WTC11 (cell line): ENCODE measurements around the gene TMEM190. TPM values are rescaled to one million over a fixed set of nuclear protein-coding genes. Genes with fewer than 3 reads are reported as not detected.
A peak's percentile ranks its signal among the peaks of the same experiment; 100 is the strongest.

ENCODE experiments used
- ATAC-seq: fragments of 200-7000 bp; cut with Tn5 transposase; 2 replicates; pipeline ENCODE4 v1.10.0; 2021; ENCODE audit warnings: mild to moderate bottlenecking, moderate library complexity
- CTCF ChIA-PET: fragments of 300-600 bp; sonication (Branson Sonifier 250); formaldehyde crosslinking; loops from one replicate; lab custom pipeline; 2021; ENCODE audit warnings: antibody characterized with exemption; lab: Charles Lee
- POLR2A ChIA-PET: fragments of 350-600 bp; sonication (Branson Sonifier 250); formaldehyde crosslinking; loops from one replicate; lab custom pipeline; 2021; ENCODE audit warnings: antibody characterized with exemption; lab: Charles Lee
- DNase-seq: peaks from one replicate; pipeline ENCODE4 v3.0.0; 2021; ENCODE audit warnings: low spot score
- H3K27ac Mint-ChIP-seq: 2 replicates; pipeline ENCODE4 v1.8.0; 2021; ENCODE audit warnings: mixed read lengths
- H3K27me3 Mint-ChIP-seq: 2 replicates; pipeline ENCODE4 v1.8.0; 2021; ENCODE audit warnings: low read depth, mild to moderate bottlenecking, moderate library complexity, mixed read lengths
- H3K36me3 Mint-ChIP-seq: 2 replicates; pipeline ENCODE4 v1.8.0; 2021; ENCODE audit warnings: mixed read lengths
- H3K4me1 Mint-ChIP-seq: 2 replicates; pipeline ENCODE4 v1.8.0; 2022; ENCODE audit warnings: mixed read lengths
- H3K4me3 Mint-ChIP-seq: 2 replicates; pipeline ENCODE4 v1.8.0; 2021; ENCODE audit warnings: mild to moderate bottlenecking, moderate library complexity, mixed read lengths
- H3K9me3 Mint-ChIP-seq: 2 replicates; pipeline ENCODE4 v1.8.0; 2021; ENCODE audit warnings: mixed read lengths
- IRF2 ChIP-seq: sonication (generic); formaldehyde crosslinking; IDR thresholded peaks from 2 replicates; pipeline ENCODE4 v1.8.0; 2022; ENCODE audit warnings: low read depth, missing genetic modification reagents, borderline replicate concordance
- KAT7 ChIP-seq: sonication (generic); formaldehyde crosslinking; IDR thresholded peaks from 2 replicates; pipeline ENCODE4 v1.8.1; 2023; ENCODE audit warnings: missing genetic modification reagents, mild to moderate bottlenecking, borderline replicate concordance
- NFE2L1 ChIP-seq: sonication (generic); formaldehyde crosslinking; IDR thresholded peaks from 2 replicates; pipeline ENCODE4 v1.8.1; 2023; ENCODE audit warnings: missing genetic modification reagents
- NR1H2 ChIP-seq: sonication (generic); formaldehyde crosslinking; IDR thresholded peaks from 2 replicates; pipeline ENCODE4 v1.9.0; 2021; ENCODE audit warnings: mild to moderate bottlenecking, moderate library complexity, missing genetic modification reagents
- OVOL2 ChIP-seq: fragments of 250-450 bp; sonication (Bioruptor Pico); IDR thresholded peaks from 2 replicates; pipeline ENCODE4 v1.9.0; 2021; ENCODE audit warnings: mild to moderate bottlenecking, borderline replicate concordance
- PRRX2 ChIP-seq: fragments of 250-450 bp; sonication (Bioruptor Pico); IDR thresholded peaks from 2 replicates; pipeline ENCODE4 v1.8.0; 2021; ENCODE audit warnings: mild to moderate bottlenecking
- SMAD3 ChIP-seq: sonication (generic); formaldehyde crosslinking; IDR thresholded peaks from 2 replicates; pipeline ENCODE4 v1.8.0; 2022; ENCODE audit warnings: missing genetic modification reagents, mild to moderate bottlenecking, borderline replicate concordance
- SP1 ChIP-seq: sonication (generic); formaldehyde crosslinking; conservative IDR thresholded peaks from 2 replicates; pipeline ENCODE4 v1.8.1; 2022; ENCODE audit warnings: missing genetic modification reagents
- ZBTB21 ChIP-seq: sonication (generic); formaldehyde crosslinking; IDR thresholded peaks from 2 replicates; pipeline ENCODE4 v1.8.1; 2023; ENCODE audit warnings: mild to moderate bottlenecking, missing genetic modification reagents, borderline replicate concordance
- ZNF138 ChIP-seq: sonication (generic); formaldehyde crosslinking; conservative IDR thresholded peaks from 2 replicates; pipeline ENCODE4 v1.8.1; 2022; ENCODE audit warnings: mild to moderate bottlenecking, moderate library complexity, missing genetic modification reagents
- ZNF416 ChIP-seq: fragments of 250-450 bp; sonication (Bioruptor Pico); IDR thresholded peaks from 2 replicates; pipeline ENCODE4 v1.9.0; 2021; ENCODE audit warnings: mild to moderate bottlenecking, inconsistent platforms
- ZNF423 ChIP-seq: fragments of 250-450 bp; sonication (Bioruptor Pico); IDR thresholded peaks from 2 replicates; pipeline ENCODE4 v2.1.2; 2022; ENCODE audit warnings: mild to moderate bottlenecking, moderate library complexity
- total RNA-seq: library from RNA; stranded (reverse); gene quantifications from 3 replicates; pipeline ENCODE4 v1.2.3, GENCODE V29; 2021
- TF ChIP-seq, protein P1 (sequence below): sonication (generic); formaldehyde crosslinking; IDR thresholded peaks from 2 replicates; pipeline ENCODE4 v1.8.0; 2023; ENCODE audit warnings: missing genetic modification reagents, mild to moderate bottlenecking, borderline replicate concordance
- TF ChIP-seq, protein P2 (sequence below): sonication (generic); formaldehyde crosslinking; IDR thresholded peaks from 2 replicates; pipeline ENCODE4 v1.8.1; 2023; ENCODE audit warnings: mild to moderate bottlenecking, moderate library complexity, missing genetic modification reagents
- TF ChIP-seq, protein P3 (sequence below): sonication (generic); formaldehyde crosslinking; IDR thresholded peaks from 2 replicates; pipeline ENCODE4 v1.8.0; 2022; ENCODE audit warnings: mild to moderate bottlenecking, missing genetic modification reagents
- TF ChIP-seq, protein P4 (sequence below): fragments of 200-600 bp; IDR thresholded peaks from 2 replicates; pipeline ENCODE4 v1.8.0; 2022; ENCODE audit warnings: antibody characterized with exemption
- TF ChIP-seq, protein P5 (sequence below): sonication (generic); formaldehyde crosslinking; IDR thresholded peaks from 2 replicates; pipeline ENCODE4 v1.8.1; 2022; ENCODE audit warnings: low read depth, missing genetic modification reagents, borderline replicate concordance
- TF ChIP-seq, protein P6 (sequence below): fragments of 250-450 bp; sonication (Bioruptor Pico); IDR thresholded peaks from 2 replicates; pipeline ENCODE4 v1.9.0; 2021; ENCODE audit warnings: mild to moderate bottlenecking

TMEM190 gene
- total RNA-seq, 1 experiment from 2014 or later, result 0.33 TPM

DNA sequence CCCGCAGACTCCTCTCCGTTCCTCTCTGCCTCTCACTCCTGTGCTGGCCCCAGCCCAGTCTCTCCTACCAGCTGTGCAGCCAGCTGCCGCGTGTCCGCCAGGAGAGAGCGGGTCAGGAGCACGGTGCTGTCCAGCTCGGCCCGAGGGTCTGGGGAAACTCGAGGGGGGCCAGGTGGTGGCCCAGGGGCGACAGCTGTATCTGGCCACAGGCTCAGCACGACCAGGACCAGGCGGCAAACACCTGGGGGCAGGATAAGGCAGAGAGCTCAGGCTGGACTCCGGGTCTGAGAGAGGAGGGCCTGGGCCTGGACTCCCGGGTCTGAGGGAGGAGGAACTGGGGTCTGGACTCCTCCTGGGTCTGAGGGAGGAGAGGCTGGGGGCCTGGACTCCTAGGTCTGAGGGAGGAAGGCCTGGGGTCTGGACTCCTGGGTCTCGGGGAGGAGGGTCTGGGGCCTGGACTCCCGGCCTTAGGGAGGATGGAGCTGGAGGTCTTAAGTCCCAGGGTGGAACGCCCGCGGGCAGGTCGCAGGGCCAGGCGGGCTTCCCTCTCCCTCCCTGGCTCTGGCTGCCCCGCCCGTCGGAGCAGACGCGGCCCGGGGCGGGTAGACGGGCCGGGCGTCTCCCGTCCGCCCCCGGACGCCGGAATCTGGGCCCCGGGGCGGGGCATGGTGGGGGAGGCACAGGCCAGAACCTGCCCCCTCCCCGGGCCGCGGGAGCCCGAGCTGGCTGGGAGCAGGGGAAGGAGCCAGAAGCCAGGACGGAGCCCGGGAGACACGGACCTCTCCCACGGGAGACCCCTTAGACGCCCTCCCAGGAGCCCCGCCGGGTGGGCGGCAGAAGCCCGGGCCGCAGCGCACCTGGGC lies 7.7 kb upstream of the TMEM190 start:
- Mint-ChIP-seq H3K27ac (no peak overlapping the region), H3K36me3 (no peaks in the 10 kb centered on the region), H3K4me3 (peak overlapping the region; percentile 50), H3K27me3 (peaks cover 80% of the 10 kb centered on the region), H3K4me1 (peaks cover 16% of the 10 kb centered on the region), H3K9me3 (no peaks in the 10 kb centered on the region)
- POLR2A ChIA-PET, result interaction anchor here (0.6 to 2.9 kb wide), 6 partner anchors 15 to 67 kb away, joined by 3 to 12 read pairs (median 4); partner anchors contain the start of gene KMT5C
- 0 out of 2 replicates have a peak, but pooled peaks have one; percentile 62 for TF ChIP-seq ZNF138 (CRISPR knock-in tag)
- TF ChIP-seq KAT7 (CRISPR knock-in tag), result no peak
- TF ChIP-seq NR1H2, result 0 out of 2 replicates have a peak, but pooled peaks have one; percentile 38
- TF ChIP-seq, protein P1, sequence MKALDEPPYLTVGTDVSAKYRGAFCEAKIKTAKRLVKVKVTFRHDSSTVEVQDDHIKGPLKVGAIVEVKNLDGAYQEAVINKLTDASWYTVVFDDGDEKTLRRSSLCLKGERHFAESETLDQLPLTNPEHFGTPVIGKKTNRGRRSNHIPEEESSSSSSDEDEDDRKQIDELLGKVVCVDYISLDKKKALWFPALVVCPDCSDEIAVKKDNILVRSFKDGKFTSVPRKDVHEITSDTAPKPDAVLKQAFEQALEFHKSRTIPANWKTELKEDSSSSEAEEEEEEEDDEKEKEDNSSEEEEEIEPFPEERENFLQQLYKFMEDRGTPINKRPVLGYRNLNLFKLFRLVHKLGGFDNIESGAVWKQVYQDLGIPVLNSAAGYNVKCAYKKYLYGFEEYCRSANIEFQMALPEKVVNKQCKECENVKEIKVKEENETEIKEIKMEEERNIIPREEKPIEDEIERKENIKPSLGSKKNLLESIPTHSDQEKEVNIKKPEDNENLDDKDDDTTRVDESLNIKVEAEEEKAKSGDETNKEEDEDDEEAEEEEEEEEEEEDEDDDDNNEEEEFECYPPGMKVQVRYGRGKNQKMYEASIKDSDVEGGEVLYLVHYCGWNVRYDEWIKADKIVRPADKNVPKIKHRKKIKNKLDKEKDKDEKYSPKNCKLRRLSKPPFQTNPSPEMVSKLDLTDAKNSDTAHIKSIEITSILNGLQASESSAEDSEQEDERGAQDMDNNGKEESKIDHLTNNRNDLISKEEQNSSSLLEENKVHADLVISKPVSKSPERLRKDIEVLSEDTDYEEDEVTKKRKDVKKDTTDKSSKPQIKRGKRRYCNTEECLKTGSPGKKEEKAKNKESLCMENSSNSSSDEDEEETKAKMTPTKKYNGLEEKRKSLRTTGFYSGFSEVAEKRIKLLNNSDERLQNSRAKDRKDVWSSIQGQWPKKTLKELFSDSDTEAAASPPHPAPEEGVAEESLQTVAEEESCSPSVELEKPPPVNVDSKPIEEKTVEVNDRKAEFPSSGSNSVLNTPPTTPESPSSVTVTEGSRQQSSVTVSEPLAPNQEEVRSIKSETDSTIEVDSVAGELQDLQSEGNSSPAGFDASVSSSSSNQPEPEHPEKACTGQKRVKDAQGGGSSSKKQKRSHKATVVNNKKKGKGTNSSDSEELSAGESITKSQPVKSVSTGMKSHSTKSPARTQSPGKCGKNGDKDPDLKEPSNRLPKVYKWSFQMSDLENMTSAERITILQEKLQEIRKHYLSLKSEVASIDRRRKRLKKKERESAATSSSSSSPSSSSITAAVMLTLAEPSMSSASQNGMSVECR, result 0 out of 2 replicates have a peak, but pooled peaks have one; percentile 23
- ATAC-seq (peak; percentile 13), DNase-seq (peak; percentile 49)
- CTCF ChIA-PET, result interaction anchor here (0.6 to 2.8 kb wide), 10 partner anchors 15 to 890 kb away, joined by 3 to 13 read pairs (median 4); partner anchors contain the start of genes ISOC2 and TMEM238

DNA sequence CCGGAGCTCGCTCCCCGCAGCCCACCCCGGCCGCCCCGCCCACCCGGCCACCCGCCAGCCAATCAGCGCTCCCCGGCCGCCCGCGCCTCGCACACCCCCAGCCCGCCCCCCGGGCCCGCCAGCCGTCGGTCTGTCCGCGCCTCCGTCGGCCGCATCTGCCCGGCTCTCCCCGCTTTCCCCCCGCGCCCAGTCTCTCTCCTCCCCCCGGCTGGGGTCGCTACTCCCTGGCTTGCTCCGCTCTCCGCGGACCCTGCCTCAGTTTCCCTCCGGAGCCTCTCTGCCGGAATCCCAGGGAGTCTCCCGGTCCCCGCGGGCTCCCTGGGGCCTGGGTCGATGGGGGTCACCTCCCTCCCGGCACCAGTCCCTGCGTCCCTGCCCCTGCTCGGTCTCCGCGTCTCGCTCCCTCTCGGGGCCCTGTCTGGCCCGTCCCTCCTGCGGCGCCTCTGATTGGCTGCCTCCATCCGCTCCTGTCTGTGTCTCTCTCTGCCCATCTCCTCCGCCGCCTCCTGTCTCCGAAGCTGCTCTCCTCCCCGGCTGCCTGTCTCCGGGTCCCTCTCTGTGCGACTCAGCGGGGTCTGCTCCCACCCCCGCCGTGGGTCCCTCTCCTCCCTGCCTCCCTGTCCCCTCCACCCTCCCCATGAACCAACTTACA lies 6.8 kb upstream of the TMEM190 start:
- no peaks in the 10 kb centered on the region for H3K36me3 Mint-ChIP-seq
- H3K9me3 Mint-ChIP-seq, result no peaks in the 10 kb centered on the region
- H3K27me3 Mint-ChIP-seq, result peaks cover 75% of the 10 kb centered on the region
- ATAC-seq, result peak; percentile 76
- POLR2A ChIA-PET, result interaction anchor here (0.8 to 2.9 kb wide), 6 partner anchors 14 to 68 kb away, joined by 3 to 12 read pairs (median 4); partner anchors contain the start of genes KMT5C and TMEM238
- DNase-seq, result peak; percentile 82
- CTCF ChIA-PET, result interaction anchor here (0.6 to 2.8 kb wide), 11 partner anchors 14 to 891 kb away, joined by 3 to 13 read pairs (median 4); partner anchors contain the start of gene TMEM238
- no peak overlapping the region; the same call in 1 of the 2 replicates for H3K27ac Mint-ChIP-seq
- peaks cover 19% of the 10 kb centered on the region for H3K4me1 Mint-ChIP-seq
- H3K4me3 Mint-ChIP-seq, result peak overlapping the region; percentile 83
- TF ChIP-seq ZBTB21 (CRISPR knock-in tag) (no peak), IRF2 (CRISPR knock-in tag) (no peak), SMAD3 (CRISPR knock-in tag) (no peak), OVOL2 (CRISPR knock-in tag) (no peak), ZNF416 (CRISPR knock-in tag) (no peak), SP1 (CRISPR knock-in tag) (0 out of 2 replicates have a peak, but pooled peaks have one; percentile 38), NFE2L1 (no peak), ZNF423 (CRISPR knock-in tag) (0 out of 2 replicates have a peak, but pooled peaks have one; percentile 9), PRRX2 (CRISPR knock-in tag) (no peak)
- TF ChIP-seq, protein P2, sequence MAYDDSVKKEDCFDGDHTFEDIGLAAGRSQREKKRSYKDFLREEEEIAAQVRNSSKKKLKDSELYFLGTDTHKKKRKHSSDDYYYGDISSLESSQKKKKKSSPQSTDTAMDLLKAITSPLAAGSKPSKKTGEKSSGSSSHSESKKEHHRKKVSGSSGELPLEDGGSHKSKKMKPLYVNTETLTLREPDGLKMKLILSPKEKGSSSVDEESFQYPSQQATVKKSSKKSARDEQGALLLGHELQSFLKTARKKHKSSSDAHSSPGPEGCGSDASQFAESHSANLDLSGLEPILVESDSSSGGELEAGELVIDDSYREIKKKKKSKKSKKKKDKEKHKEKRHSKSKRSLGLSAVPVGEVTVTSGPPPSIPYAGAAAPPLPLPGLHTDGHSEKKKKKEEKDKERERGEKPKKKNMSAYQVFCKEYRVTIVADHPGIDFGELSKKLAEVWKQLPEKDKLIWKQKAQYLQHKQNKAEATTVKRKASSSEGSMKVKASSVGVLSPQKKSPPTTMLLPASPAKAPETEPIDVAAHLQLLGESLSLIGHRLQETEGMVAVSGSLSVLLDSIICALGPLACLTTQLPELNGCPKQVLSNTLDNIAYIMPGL (CRISPR knock-in tag), result peak; percentile 54; the same call in 1 of the 2 replicates
- TF ChIP-seq, protein P3, sequence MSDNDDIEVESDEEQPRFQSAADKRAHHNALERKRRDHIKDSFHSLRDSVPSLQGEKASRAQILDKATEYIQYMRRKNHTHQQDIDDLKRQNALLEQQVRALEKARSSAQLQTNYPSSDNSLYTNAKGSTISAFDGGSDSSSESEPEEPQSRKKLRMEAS (CRISPR knock-in tag), result peak; percentile 32; the same call in 1 of the 2 replicates
- TF ChIP-seq, protein P4, sequence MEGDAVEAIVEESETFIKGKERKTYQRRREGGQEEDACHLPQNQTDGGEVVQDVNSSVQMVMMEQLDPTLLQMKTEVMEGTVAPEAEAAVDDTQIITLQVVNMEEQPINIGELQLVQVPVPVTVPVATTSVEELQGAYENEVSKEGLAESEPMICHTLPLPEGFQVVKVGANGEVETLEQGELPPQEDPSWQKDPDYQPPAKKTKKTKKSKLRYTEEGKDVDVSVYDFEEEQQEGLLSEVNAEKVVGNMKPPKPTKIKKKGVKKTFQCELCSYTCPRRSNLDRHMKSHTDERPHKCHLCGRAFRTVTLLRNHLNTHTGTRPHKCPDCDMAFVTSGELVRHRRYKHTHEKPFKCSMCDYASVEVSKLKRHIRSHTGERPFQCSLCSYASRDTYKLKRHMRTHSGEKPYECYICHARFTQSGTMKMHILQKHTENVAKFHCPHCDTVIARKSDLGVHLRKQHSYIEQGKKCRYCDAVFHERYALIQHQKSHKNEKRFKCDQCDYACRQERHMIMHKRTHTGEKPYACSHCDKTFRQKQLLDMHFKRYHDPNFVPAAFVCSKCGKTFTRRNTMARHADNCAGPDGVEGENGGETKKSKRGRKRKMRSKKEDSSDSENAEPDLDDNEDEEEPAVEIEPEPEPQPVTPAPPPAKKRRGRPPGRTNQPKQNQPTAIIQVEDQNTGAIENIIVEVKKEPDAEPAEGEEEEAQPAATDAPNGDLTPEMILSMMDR, result no peak
- TF ChIP-seq, protein P5, sequence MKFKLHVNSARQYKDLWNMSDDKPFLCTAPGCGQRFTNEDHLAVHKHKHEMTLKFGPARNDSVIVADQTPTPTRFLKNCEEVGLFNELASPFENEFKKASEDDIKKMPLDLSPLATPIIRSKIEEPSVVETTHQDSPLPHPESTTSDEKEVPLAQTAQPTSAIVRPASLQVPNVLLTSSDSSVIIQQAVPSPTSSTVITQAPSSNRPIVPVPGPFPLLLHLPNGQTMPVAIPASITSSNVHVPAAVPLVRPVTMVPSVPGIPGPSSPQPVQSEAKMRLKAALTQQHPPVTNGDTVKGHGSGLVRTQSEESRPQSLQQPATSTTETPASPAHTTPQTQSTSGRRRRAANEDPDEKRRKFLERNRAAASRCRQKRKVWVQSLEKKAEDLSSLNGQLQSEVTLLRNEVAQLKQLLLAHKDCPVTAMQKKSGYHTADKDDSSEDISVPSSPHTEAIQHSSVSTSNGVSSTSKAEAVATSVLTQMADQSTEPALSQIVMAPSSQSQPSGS (CRISPR knock-in tag), result no peak
- TF ChIP-seq, protein P6, sequence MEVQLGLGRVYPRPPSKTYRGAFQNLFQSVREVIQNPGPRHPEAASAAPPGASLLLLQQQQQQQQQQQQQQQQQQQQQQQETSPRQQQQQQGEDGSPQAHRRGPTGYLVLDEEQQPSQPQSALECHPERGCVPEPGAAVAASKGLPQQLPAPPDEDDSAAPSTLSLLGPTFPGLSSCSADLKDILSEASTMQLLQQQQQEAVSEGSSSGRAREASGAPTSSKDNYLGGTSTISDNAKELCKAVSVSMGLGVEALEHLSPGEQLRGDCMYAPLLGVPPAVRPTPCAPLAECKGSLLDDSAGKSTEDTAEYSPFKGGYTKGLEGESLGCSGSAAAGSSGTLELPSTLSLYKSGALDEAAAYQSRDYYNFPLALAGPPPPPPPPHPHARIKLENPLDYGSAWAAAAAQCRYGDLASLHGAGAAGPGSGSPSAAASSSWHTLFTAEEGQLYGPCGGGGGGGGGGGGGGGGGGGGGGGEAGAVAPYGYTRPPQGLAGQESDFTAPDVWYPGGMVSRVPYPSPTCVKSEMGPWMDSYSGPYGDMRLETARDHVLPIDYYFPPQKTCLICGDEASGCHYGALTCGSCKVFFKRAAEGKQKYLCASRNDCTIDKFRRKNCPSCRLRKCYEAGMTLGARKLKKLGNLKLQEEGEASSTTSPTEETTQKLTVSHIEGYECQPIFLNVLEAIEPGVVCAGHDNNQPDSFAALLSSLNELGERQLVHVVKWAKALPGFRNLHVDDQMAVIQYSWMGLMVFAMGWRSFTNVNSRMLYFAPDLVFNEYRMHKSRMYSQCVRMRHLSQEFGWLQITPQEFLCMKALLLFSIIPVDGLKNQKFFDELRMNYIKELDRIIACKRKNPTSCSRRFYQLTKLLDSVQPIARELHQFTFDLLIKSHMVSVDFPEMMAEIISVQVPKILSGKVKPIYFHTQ (CRISPR knock-in tag), result no peak
